ENCODE results near the gene NES. TPM values are rescaled to one million over a fixed set of nuclear protein-coding genes. Genes with fewer than 3 reads are reported as not detected.
A peak's percentile ranks its signal among the peaks of the same experiment; 100 is the strongest.

The NES gene
- total RNA-seq, 2 experiments from 2014 or later, result not detected

- DNase-seq, result no peak
- no peak overlapping the region for H3K4me3 Mint-ChIP-seq
- TF ChIP-seq CTCF (IDR thresholded peaks at IDR 0.05), result no peak
- no peaks in the 10 kb centered on the region for H3K9me3 Mint-ChIP-seq
- intact Hi-C loops (cut with micrococcal nuclease), result no loop called here
- peaks cover 37% of the 10 kb centered on the region for H3K36me3 Mint-ChIP-seq (ENCODE audit: low read depth)
- H3K4me1 Mint-ChIP-seq (ENCODE audit: low read depth), result peaks cover 28% of the 10 kb centered on the region
- H3K27me3 Mint-ChIP-seq, result no peaks in the 10 kb centered on the region
- ChIA-PET CTCF (interaction anchor here (0.6 to 10.6 kb wide), 9 partner anchors 15 to 117 kb away, joined by 3 to 396 read pairs (median 4); partner anchors contain the start of genes CRABP2 and PRCC), POLR2A (interaction anchor here (0.8 to 2.1 kb wide), 4 partner anchors 8 to 29 kb away, joined by 3 to 6 read pairs (median 4); no protein-coding TSS in a partner anchor)
- no peak for ATAC-seq
- H3K27ac Mint-ChIP-seq, result peak overlapping the region; percentile 74
Measured at GRCh38 chr1:156721131-156721530, 43.9 kb upstream of the NES start.

- ChIA-PET POLR2A (no interaction called here), CTCF (interaction anchor here (1.9 to 9.2 kb wide), 2 partner anchors 10 to 11 kb away, joined by 10 to 91 read pairs; partner anchors contain the start of genes CRABP2, ISG20L2 and METTL25B)
- DNase-seq, result no peak
- H3K4me3 Mint-ChIP-seq, result no peak overlapping the region
- H3K4me1 Mint-ChIP-seq (ENCODE audit: low read depth), result peaks cover 13% of the 10 kb centered on the region
- ATAC-seq, result no peak
- TF ChIP-seq CTCF (IDR thresholded peaks at IDR 0.05), result no peak
- intact Hi-C loops (cut with micrococcal nuclease), result no loop called here
- no peak overlapping the region for H3K27ac Mint-ChIP-seq
- peaks cover 18% of the 10 kb centered on the region for H3K36me3 Mint-ChIP-seq (ENCODE audit: low read depth)
- no peaks in the 10 kb centered on the region for H3K27me3 Mint-ChIP-seq
- no peaks in the 10 kb centered on the region for H3K9me3 Mint-ChIP-seq
Measured at GRCh38 chr1:156717351-156717750, 40.1 kb upstream of the NES start.

- no peak for ATAC-seq
Measured at GRCh38 chr1:156714830-156715229, 37.6 kb upstream of the NES start.

GRCh38 chr1:156712626-156713025, 35.4 kb upstream of the NES start:
- peaks cover 7% of the 10 kb centered on the region for H3K4me1 Mint-ChIP-seq (ENCODE audit: low read depth)
- DNase-seq (no peak), ATAC-seq (no peak)
- intact Hi-C loops (cut with micrococcal nuclease), result no loop called here
- no peak overlapping the region for H3K27ac Mint-ChIP-seq
- H3K27me3 Mint-ChIP-seq, result no peaks in the 10 kb centered on the region
- ChIA-PET CTCF (interaction anchor here (1.8 to 9.2 kb wide), 4 partner anchors 14 to 177 kb away, joined by 4 to 91 read pairs (median 40); partner anchors contain the start of genes ISG20L2 and METTL25B), POLR2A (interaction anchor here (0.6 to 1.4 kb wide), 5 partner anchors 9 to 93 kb away, joined by 3 to 4 read pairs (median 3); no protein-coding TSS in a partner anchor)
- H3K4me3 Mint-ChIP-seq, result no peak overlapping the region
- no peaks in the 10 kb centered on the region for H3K9me3 Mint-ChIP-seq
- TF ChIP-seq CTCF (IDR thresholded peaks at IDR 0.05), result no peak
- peaks cover 8% of the 10 kb centered on the region for H3K36me3 Mint-ChIP-seq (ENCODE audit: low read depth)

More at GRCh38 chr1:156714830-156715229, 37.6 kb upstream of the NES start:
- no peak for TF ChIP-seq CTCF (IDR thresholded peaks at IDR 0.05)
- POLR2A ChIA-PET, result interaction anchor here (2.5 kb wide), 1 partner anchor 13 kb away, joined by 7 read pairs; the partner anchor contains the start of gene METTL25B
- no peak for DNase-seq
- CTCF ChIA-PET, result interaction anchor here (1.1 to 9.2 kb wide), 5 partner anchors 8 to 213 kb away, joined by 3 to 91 read pairs (median 20); partner anchors contain the start of genes CRABP2, ISG20L2 and METTL25B
- Mint-ChIP-seq H3K36me3 (ENCODE audit: low read depth) (peaks cover 8% of the 10 kb centered on the region), H3K27me3 (no peaks in the 10 kb centered on the region), H3K4me1 (ENCODE audit: low read depth) (peaks cover 3% of the 10 kb centered on the region), H3K9me3 (no peaks in the 10 kb centered on the region), H3K27ac (no peak overlapping the region), H3K4me3 (no peak overlapping the region)
- intact Hi-C loops (cut with micrococcal nuclease), result no loop called here
